CD4-positive, alpha-beta T cell treated with Interleukin-17A for 1 hour (primary cell): ENCODE measurements around the gene ZNF28.
"Not testable (repeated sequence)": the region's sequence is repeated elsewhere in the genome, so short reads cannot be mapped to it uniquely, and the experiment has no call there.

Experiments used
- DNase-seq: peaks from one replicate; pipeline ENCODE4 v3.0.0-alpha.2; 2020

Gene ZNF28

GRCh38 chr19:52756447-52756846 lies 65.0 kb downstream of the ZNF28 start:
- not testable (repeated sequence) for DNase-seq

- no peak for DNase-seq
These were observed 71.7 kb downstream of the ZNF28 start for GRCh38 chr19:52749780-52750179.

- peak; percentile 66 for DNase-seq
These were observed 73.0 kb downstream of the ZNF28 start for GRCh38 chr19:52748336-52748950.
